GM12878 (cell line): Measurements from ENCODE around the gene NDST4. TPM values are rescaled to one million over a fixed set of nuclear protein-coding genes. Genes with fewer than 3 reads are reported as not detected.

ENCODE experiments used
- ATAC-seq: fragments of 200-7000 bp; cut with Tn5 transposase; 3 replicates; pipeline ENCODE4 v1.9.1; 2020; ENCODE audit warnings: mild to moderate bottlenecking, moderate library complexity
- BruUV-seq: library from RNA; stranded (reverse); fragments of 400-500 nt; replicated peaks from 2 replicates; lab custom pipeline; 2021; lab: Mats Ljungman, UMichigan
- CTCF ChIA-PET: fragments of 300-600 bp; sonication (Branson Sonifier 250); formaldehyde crosslinking; extraction: SDS; loops from one replicate; lab custom pipeline; 2021; ENCODE audit warnings: inconsistent platforms; lab: Yijun Ruan, JAX
- POLR2A ChIA-PET: fragments of 350-600 bp; formaldehyde crosslinking; extraction: SDS; loops from one replicate; lab custom pipeline; 2021; ENCODE audit warnings: inconsistent platforms; lab: Charles Lee
- RAD21 ChIA-PET: fragments of 300-600 bp; sonication (Branson Sonifier 250); formaldehyde crosslinking; loops from one replicate; lab custom pipeline; 2023; ENCODE audit warnings: antibody characterized with exemption; ENCODE audit not compliant: unreplicated experiment; lab: Charles Lee
- SMC1A ChIA-PET: fragments of 300-600 bp; sonication (Branson Sonifier 250); formaldehyde crosslinking; loops from one replicate; lab custom pipeline; 2023; ENCODE audit not compliant: unreplicated experiment, uncharacterized antibody; lab: Charles Lee
- DNase-seq: peaks from one replicate; pipeline ENCODE4 v3.0.0-alpha.2; 2011; ENCODE audit warnings: low read depth, low spot score
- FAIRE-seq: peaks from 3 replicates; lab custom pipeline; 2011; peaks lifted over from hg19 to GRCh38; lab: Jason Lieb, UNC
- H2AFZ ChIP-seq: 2 replicates; pipeline ENCODE4 v1.6.0; 2011; ENCODE audit warnings: low read depth, low read length, control low read depth; ENCODE audit not compliant: control insufficient read depth
- H3K27ac ChIP-seq: 2 replicates; pipeline ENCODE4 v1.5.1; 2011; ENCODE audit warnings: control low read depth; ENCODE audit not compliant: control insufficient read depth, insufficient read depth
- H3K27me3 ChIP-seq, 2 experiments: replicated peaks in 1 of 2; 2 replicates each; pipeline versions ENCODE4 v1.6.0 to v1.6.1; 2011; ENCODE audit warnings: low read length in 1 of 2; ENCODE audit not compliant: control insufficient read depth in 2 of 2, insufficient read depth in 2 of 2
- H3K36me3 ChIP-seq, 2 experiments: 2 replicates each; pipeline ENCODE4 v1.5.1; 2011; ENCODE audit warnings: low read length in 1 of 2; ENCODE audit not compliant: control insufficient read depth in 2 of 2, insufficient read depth in 2 of 2
- H3K4me1 ChIP-seq: 2 replicates; pipeline ENCODE4 v1.6.1; 2011; ENCODE audit warnings: mild to moderate bottlenecking, low read length, moderate library complexity, mixed read lengths; ENCODE audit not compliant: control insufficient read depth, insufficient read depth
- H3K4me2 ChIP-seq: 2 replicates; pipeline ENCODE4 v1.6.0; 2011; ENCODE audit warnings: control low read depth; ENCODE audit not compliant: control insufficient read depth, insufficient read depth
- H3K4me3 ChIP-seq: fragments of 200-600 bp; sonication (generic); 2 replicates; pipeline ENCODE4 v1.5.1; 2016
- H3K79me2 ChIP-seq: 2 replicates; pipeline ENCODE4 v1.6.0; 2011; ENCODE audit warnings: low read length; ENCODE audit not compliant: control insufficient read depth, insufficient read depth
- H3K9ac ChIP-seq: 2 replicates; pipeline ENCODE4 v1.8.0; 2011; ENCODE audit warnings: low read length, control low read depth, mixed read lengths; ENCODE audit not compliant: control insufficient read depth, insufficient read depth
- H3K9me3 ChIP-seq: replicated peaks from 3 replicates; pipeline ENCODE4 v1.5.1; 2011; ENCODE audit warnings: mild to moderate bottlenecking, low read length; ENCODE audit not compliant: control insufficient read depth, insufficient read depth
- H4K20me1 ChIP-seq: 2 replicates; pipeline ENCODE4 v1.6.0; 2011; ENCODE audit not compliant: control insufficient read depth, insufficient read depth
- CUX1 ChIP-seq: IDR thresholded peaks from 2 replicates; pipeline ENCODE4 v1.6.1; 2012; ENCODE audit warnings: improper control_type of control experiment, low read depth, low read length; ENCODE audit not compliant: insufficient replicate concordance
- E2F8 ChIP-seq: fragments of 450-650 bp; IDR thresholded peaks from 2 replicates; pipeline ENCODE4 v1.6.1; 2018; ENCODE audit warnings: mild to moderate bottlenecking, low read depth, moderate library complexity; ENCODE audit not compliant: partially characterized antibody
- SPI1 ChIP-seq: IDR thresholded peaks from 2 replicates; pipeline ENCODE4 v1.6.1; 2011; ENCODE audit warnings: low read depth, mild to moderate bottlenecking, low read length, moderate library complexity, borderline replicate concordance; ENCODE audit not compliant: insufficient read depth
- SUZ12 ChIP-seq: fragments of 200-600 bp; sonication (generic); IDR thresholded peaks from one replicate; pipeline ENCODE4 v1.6.1; 2018; ENCODE audit warnings: antibody characterized with exemption, mild to moderate bottlenecking; ENCODE audit not compliant: unreplicated experiment
- TBL1XR1 ChIP-seq: IDR thresholded peaks from 2 replicates; pipeline ENCODE4 v1.6.1; 2012; ENCODE audit warnings: low read depth, low read length, improper control_type of control experiment
- WGBS: methylation state at CpG from one replicate; pipeline ENCODE4 v1.1.6; 2016; ENCODE audit warnings: low lambda C conversion rate; ENCODE audit not compliant: insufficient replicate concordance, insufficient coverage; ENCODE audit errors: missing lambda C conversion rate; 5-methylcytosine and 5-hydroxymethylcytosine counted together
- in situ Hi-C: fragments of 300-500 bp; cut with MboI; formaldehyde crosslinking; loops from 9 replicates; pipeline ENCODE4 v1.14.3; 2018; ENCODE audit warnings: mixed read lengths
- intact Hi-C: fragments of 100-400 bp; cut with micrococcal nuclease; formaldehyde crosslinking; loops from one replicate; pipeline ENCODE4 v1.14.2; 2022; ENCODE audit not compliant: unreplicated experiment
- polyA plus RNA-seq, 11 experiments: library from polyadenylated mRNA; depleted of rRNA in 4 of 11; unstranded in 6 of 11; stranded (reverse) in 5 of 11; fragments of >200 nt; fragmentation: Nextera tagmentation in 4 of 11; fragmentation: Illumina TruSeq in 1 of 11; extraction: Ambion mirVana in 4 of 11; extraction: Trizol in 1 of 11; gene quantifications; 1 replicate in 1 of 11; 2 replicates in 10 of 11; pipeline versions ENCODE4 v1.2.1 to v1.2.3, GENCODE V29; 2011 to 2016; ENCODE audit warnings: inconsistent platforms in 2 of 11, missing spikeins in 2 of 11, low read depth in 1 of 11
- total RNA-seq, 4 experiments: library from RNA; depleted of rRNA in 3 of 4; stranded (reverse); fragments of >200 nt in 3 of 4; fragmentation: Illumina TruSeq in 1 of 4; extraction: Trizol in 1 of 4; gene quantifications; 2 replicates each; pipeline versions ENCODE4 v1.2.1 to v1.2.3, GENCODE V29; 2013 to 2021

Gene NDST4
- total and polyA plus RNA-seq, 10 of the 15 experiments (the other 5 are each of a cell fraction or from before 2014, with no cell fraction given), result 0.04 to 0.11 (median 0.07) TPM; not detected in 6

GRCh38 chr4:115082633-115083032, 30.8 kb downstream of the NDST4 start:
- Histone ChIP-seq H3K36me3 (no peaks in the 10 kb centered on the region), H3K4me3 (no peak overlapping the region), H3K27ac (no peak overlapping the region), H3K9me3 (no peaks in the 10 kb centered on the region), H3K79me2 (no peaks in the 10 kb centered on the region), H3K27me3 (no peaks in the 10 kb centered on the region), H3K4me1 (no peaks in the 10 kb centered on the region), H4K20me1 (no peaks in the 10 kb centered on the region), H3K9ac (no peak overlapping the region), H3K4me2 (no peak overlapping the region), H2AFZ (no peak overlapping the region)
- BruUV-seq, result no TSS peak
- in situ Hi-C loops, result loop anchor here (25.0 kb wide), 1 partner anchor 455 kb away; no protein-coding TSS in a partner anchor
- no peak for TF ChIP-seq E2F8
- TF ChIP-seq TBL1XR1, result no peak
- intact Hi-C loops, result no loop called here
- no peak for ATAC-seq
- 34% methylated on average over 2 of the region's 2 CpGs for WGBS
- POLR2A ChIA-PET, result interaction anchor here (0.6 kb wide), 1 partner anchor 8 kb away, joined by 3 read pairs; no protein-coding TSS in a partner anchor
- FAIRE-seq, result no peak
- RAD21 ChIA-PET, result no interaction called here
- no peak for DNase-seq
- CTCF ChIA-PET, result interaction anchor here (1.2 kb wide), 1 partner anchor 456 kb away, joined by 3 read pairs; no protein-coding TSS in a partner anchor
- SMC1A ChIA-PET, result interaction anchor here (1.0 kb wide), 1 partner anchor 11 kb away, joined by 5 read pairs; no protein-coding TSS in a partner anchor

GRCh38 chr4:115076691-115077090, 36.7 kb downstream of the NDST4 start:
- SMC1A ChIA-PET, result interaction anchor here (1.1 kb wide), 1 partner anchor 18 kb away, joined by 4 read pairs; no protein-coding TSS in a partner anchor
- ATAC-seq, result no peak
- no peak for DNase-seq
- Histone ChIP-seq H3K4me3 (no peak overlapping the region), H3K4me2 (no peak overlapping the region), H3K9ac (no peak overlapping the region), H4K20me1 (no peaks in the 10 kb centered on the region), H3K9me3 (no peaks in the 10 kb centered on the region), H3K4me1 (no peaks in the 10 kb centered on the region), H3K79me2 (no peaks in the 10 kb centered on the region), H3K36me3 (no peaks in the 10 kb centered on the region), H2AFZ (no peak overlapping the region), H3K27me3 (no peaks in the 10 kb centered on the region), H3K27ac (no peak overlapping the region)
- intact Hi-C loops, result no loop called here
- in situ Hi-C loops, result loop anchor here (25.0 kb wide), 1 partner anchor 461 kb away; no protein-coding TSS in a partner anchor
- RAD21 ChIA-PET, result no interaction called here
- 28% methylated on average over 7 of the region's 7 CpGs for WGBS
- CTCF ChIA-PET, result interaction anchor here (1.3 to 1.8 kb wide), 2 partner anchors 10 to 13 kb away, joined by 4 to 8 read pairs; no protein-coding TSS in a partner anchor
- BruUV-seq, result no TSS peak
- POLR2A ChIA-PET, result no interaction called here
- FAIRE-seq, result no peak
- TF ChIP-seq CUX1 (no peak), SUZ12 (no peak), SPI1 (no peak)
